Activated naive CD8-positive, alpha-beta T cell treated with anti-CD3 and anti-CD28 coated beads for 36 hours (primary cell): ENCODE data around the gene HOXB7. TPM values are rescaled to one million over a fixed set of nuclear protein-coding genes. Genes with fewer than 3 reads are reported as not detected.

Source experiments
- DNase-seq: peaks from one replicate; pipeline ENCODE4 v3.0.0; 2021
- H3K27ac Mint-ChIP-seq: one replicate; pipeline ENCODE4 v1.8.0; 2022; ENCODE audit warnings: mild to moderate bottlenecking, moderate library complexity, mixed read lengths
- H3K27me3 Mint-ChIP-seq: one replicate; pipeline ENCODE4 v1.8.0; 2022; ENCODE audit warnings: mild to moderate bottlenecking, mixed read lengths
- H3K36me3 Mint-ChIP-seq: one replicate; pipeline ENCODE4 v1.8.0; 2021; ENCODE audit warnings: mild to moderate bottlenecking, mixed read lengths
- H3K4me1 Mint-ChIP-seq: one replicate; pipeline ENCODE4 v1.8.0; 2021; ENCODE audit warnings: mixed read lengths
- H3K4me3 Mint-ChIP-seq: one replicate; pipeline ENCODE4 v1.8.0; 2022; ENCODE audit warnings: mild to moderate bottlenecking, moderate library complexity, mixed read lengths
- H3K9me3 Mint-ChIP-seq: one replicate; pipeline ENCODE4 v1.8.0; 2022; ENCODE audit warnings: mixed read lengths
- total RNA-seq, 2 experiments: library from RNA; stranded (reverse); gene quantifications; one replicate each; pipeline ENCODE4 v1.2.3, GENCODE V29; 2021

Gene HOXB7
- total RNA-seq, 2 experiments from 2014 or later = 0.62 to 1.4 TPM

DNA sequence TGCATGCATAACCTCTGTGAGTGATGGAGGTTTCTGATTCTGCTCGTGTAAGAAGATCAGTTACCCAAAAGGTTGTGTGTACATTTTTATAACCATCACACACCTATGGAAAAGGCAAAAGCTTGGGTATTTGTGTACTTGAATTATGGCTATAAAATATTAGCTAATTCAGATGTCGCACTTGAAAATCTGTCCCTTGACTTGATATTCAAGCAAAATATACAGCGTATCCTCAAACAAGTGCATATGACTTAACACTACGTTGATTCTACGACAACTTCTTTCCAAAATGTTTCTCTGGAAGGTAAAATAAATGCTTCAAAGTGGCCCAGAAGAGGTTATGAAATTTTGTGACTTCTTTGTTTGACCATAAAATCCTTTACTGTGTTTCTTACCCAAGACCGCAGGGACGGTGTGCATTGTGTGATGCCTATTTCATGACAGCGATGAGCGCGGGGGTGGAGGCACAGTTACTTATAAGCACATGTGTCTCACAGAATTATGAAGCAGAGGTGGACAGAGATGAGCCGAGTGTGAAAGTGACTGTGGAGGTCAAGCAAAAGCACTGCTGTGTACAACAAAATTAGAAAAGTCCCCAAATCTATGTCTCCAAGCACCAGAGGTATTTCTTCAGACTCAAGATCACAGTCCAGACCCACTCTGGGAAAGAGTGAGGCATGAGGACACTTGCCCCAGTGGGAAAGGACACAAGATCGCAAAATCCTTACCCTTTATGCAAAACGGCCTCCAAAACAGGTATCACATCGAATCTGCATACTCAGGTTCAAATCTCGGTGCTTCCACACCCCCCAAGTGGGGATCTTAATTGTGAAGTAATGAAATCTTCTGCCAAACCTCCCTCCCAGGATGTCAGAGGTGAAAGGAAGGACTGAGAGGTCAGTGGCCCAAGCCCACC is 19.4 kb upstream of the HOXB7 start:
- Mint-ChIP-seq H3K36me3 (no peaks in the 10 kb centered on the region), H3K4me1 (peaks cover 15% of the 10 kb centered on the region), H3K27me3 (peaks cover 96% of the 10 kb centered on the region), H3K27ac (no peak overlapping the region), H3K4me3 (no peak overlapping the region), H3K9me3 (no peaks in the 10 kb centered on the region)
- DNase-seq = no peak

DNA sequence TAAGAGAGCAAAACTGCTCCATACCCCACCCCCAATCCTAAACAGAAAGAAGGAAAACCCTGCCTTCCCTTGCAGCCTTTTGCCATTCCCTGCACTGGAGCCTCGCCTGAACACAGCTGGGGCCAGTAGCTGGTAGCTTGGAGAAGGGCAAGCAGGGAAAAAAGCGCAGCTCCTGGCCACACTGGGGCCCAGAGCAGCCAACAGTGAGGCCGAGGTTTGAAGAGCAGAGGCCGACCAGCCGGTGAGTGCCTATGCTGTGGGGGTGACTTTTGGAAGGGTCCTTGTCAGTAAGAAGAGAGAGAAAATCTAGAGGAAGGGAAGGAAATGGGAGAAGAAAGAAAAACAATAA is 18.6 kb upstream of the HOXB7 start:
- Mint-ChIP-seq H3K27me3 (peaks cover 91% of the 10 kb centered on the region), H3K4me3 (no peak overlapping the region), H3K4me1 (peaks cover 13% of the 10 kb centered on the region), H3K36me3 (no peaks in the 10 kb centered on the region), H3K9me3 (no peaks in the 10 kb centered on the region), H3K27ac (no peak overlapping the region)
- DNase-seq = no peak

DNA sequence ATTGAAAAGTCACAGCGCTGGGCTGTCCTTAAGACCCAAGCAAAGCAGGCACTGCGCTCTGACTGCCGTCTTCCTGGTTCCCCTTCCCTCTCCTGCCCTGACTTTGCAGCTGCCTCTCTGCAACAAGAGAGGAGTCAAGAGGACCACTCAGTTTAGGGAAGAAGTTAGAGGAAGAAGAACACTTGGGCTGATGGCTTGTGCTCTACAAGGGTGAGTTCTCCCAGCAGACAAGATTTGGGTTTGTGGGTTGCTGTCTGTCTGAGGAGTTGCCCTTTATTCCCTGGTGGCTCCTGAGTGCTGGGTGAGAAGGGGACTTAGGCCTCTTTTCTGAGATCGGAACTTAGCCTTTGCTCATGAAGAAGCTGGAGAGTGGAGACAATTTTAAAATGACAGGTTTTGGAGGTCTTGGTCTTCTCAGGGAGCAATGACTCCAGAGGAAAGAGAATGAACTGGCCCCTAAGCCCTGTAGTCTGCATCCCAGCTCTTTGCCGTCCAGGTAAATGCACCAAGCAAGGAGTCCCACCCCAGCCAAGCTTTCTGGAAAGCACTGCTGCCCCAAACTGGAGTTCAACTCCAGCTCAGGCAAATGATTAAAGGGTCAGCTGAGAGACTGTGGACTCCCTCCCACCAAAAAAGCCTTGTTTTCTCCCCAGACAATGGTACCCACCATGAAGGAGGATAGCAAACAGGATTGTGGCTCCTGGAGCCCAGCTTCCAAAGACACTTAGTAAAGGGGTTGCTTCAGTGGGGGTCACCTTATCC is 18.0 kb upstream of the HOXB7 start:
- Mint-ChIP-seq H3K36me3 (no peaks in the 10 kb centered on the region), H3K4me3 (no peak overlapping the region), H3K27ac (no peak overlapping the region), H3K9me3 (no peaks in the 10 kb centered on the region), H3K27me3 (peaks cover 91% of the 10 kb centered on the region), H3K4me1 (peaks cover 12% of the 10 kb centered on the region)
- no peak for DNase-seq

DNA sequence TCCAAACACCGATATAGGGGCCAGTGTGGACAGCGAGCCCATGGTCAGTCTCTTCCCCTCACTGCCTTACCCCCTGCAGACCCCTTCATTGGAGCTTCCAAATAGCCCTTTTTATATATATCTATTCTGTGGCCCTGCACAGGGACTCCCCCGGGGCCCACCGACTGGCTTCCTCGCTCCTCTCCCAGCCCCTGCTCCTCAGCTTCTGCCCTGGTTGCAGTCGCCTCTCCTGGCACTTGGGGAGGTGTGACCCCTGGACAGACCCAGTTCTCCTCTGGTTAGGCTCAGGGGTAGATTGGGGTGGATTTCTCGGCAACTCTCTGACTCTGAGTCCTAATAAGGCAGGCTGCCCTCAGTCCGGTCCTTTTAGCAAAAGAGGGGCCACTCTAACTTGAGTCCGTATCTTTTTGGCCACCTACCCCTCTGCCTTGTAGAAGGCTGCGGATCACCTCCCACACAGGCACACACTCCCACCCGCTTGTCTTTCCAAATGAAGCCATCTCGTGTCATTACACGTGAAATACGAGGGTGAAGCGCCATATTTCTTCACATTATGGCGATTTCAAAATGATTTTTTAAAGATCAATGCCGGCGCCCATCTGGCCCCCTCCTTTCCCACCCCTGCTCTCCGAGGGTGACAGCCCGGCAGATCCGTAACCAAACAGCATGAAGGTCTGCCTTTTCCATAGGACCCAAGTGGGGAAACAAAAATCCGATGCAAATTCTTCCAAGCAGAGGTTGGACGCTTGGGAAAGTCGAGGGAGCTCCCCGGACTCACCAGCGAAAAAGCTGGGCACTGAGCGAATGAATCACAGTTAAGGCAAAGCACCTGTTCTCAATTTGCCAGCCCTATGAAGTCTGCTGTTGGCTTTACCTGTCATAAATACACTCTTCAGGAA is 17.1 kb upstream of the HOXB7 start:
- Mint-ChIP-seq H3K9me3 (no peaks in the 10 kb centered on the region), H3K4me3 (no peak overlapping the region), H3K4me1 (peaks cover 12% of the 10 kb centered on the region), H3K27ac (no peak overlapping the region), H3K27me3 (peaks cover 93% of the 10 kb centered on the region), H3K36me3 (no peaks in the 10 kb centered on the region)
- no peak for DNase-seq

DNA sequence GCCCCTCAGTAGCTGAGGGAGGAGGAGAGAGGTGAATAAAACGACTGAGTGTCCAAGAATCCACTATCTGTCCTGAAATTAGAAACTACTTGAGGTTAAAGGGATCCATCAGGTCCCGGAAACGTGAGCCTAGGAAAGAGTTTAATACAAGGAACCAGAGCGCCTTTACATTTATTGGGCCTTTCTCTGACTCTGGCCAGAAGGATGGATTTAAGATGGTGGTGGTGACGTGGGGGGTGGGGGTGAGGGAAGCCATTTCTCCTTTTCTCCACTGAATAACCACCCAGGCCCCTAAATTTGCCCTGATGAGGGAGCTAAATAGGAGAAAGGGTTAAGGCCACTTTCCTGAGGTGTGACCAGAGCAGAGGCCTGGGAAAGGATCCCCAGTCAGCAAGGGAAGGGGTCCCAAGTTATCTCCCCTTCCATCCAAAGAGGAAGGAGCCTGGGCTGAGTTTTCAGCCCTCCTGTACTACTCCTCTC is 16.3 kb upstream of the HOXB7 start:
- H3K4me3 Mint-ChIP-seq = peak overlapping the region; percentile 91
- H3K9me3 Mint-ChIP-seq = no peaks in the 10 kb centered on the region
- H3K27ac Mint-ChIP-seq = peak overlapping the region; percentile 22
- peaks cover 8% of the 10 kb centered on the region for H3K4me1 Mint-ChIP-seq
- no peak for DNase-seq
- H3K36me3 Mint-ChIP-seq = no peaks in the 10 kb centered on the region
- H3K27me3 Mint-ChIP-seq = peaks cover 93% of the 10 kb centered on the region

DNA sequence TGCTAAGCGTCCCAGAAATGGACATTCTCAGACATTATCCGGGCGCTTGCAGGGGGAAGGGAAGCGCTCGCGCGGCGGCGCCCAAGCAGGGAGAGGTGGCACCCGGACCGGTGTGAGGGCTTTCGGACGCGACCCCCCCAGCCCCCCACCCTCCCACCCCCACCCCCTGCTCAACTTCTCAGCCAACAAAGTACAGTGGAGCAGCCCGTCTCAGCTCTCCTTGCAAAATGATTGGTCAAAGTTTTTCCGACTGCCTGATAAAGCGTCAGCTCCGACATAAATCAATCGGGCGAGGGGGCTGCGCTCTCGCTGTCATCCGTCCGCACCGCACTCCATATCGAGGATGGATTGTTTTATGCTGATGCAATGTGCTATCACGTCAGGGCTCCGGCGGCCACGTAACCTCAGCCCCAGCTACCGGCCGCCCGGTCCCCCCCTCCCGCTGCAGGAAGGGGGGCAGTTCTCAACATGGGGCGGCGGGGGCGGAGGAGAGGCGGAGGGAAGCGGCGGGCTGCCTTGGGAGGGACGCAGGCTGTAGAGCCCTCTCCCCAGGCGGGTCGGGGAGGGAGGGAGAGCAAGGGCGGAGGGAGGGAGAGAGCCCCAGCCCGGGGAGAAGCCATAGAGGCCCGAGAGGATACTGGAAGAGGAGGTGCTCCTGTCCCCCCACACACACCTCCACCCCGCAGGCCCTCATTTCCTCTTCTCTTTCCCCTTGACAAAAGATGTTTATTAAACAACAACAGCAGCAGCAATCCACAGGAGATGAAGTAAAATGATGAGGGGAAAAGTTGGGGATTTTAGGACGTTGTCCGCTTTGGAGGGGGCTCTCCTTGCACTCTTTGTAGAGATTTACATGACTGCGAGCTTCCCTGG is 15.7 kb upstream of the HOXB7 start, which contains the start of gene HOXB9:
HOXB9 (minus strand) TSS at position 114 of the 873 bp plus-strand sequence; CDS start at position 25, 89 bp downstream.
- peak; percentile 74 for DNase-seq
- H3K27ac Mint-ChIP-seq = peak within 1 kb of the TSS; percentile 92
- H3K27me3 Mint-ChIP-seq = peaks cover 92% of the 10 kb centered on the region
- H3K36me3 Mint-ChIP-seq = no peaks in the 10 kb centered on the region
- peaks cover 8% of the 10 kb centered on the region for H3K4me1 Mint-ChIP-seq
- H3K9me3 Mint-ChIP-seq = no peaks in the 10 kb centered on the region
- peak within 1 kb of the TSS; percentile 91 for H3K4me3 Mint-ChIP-seq

DNA sequence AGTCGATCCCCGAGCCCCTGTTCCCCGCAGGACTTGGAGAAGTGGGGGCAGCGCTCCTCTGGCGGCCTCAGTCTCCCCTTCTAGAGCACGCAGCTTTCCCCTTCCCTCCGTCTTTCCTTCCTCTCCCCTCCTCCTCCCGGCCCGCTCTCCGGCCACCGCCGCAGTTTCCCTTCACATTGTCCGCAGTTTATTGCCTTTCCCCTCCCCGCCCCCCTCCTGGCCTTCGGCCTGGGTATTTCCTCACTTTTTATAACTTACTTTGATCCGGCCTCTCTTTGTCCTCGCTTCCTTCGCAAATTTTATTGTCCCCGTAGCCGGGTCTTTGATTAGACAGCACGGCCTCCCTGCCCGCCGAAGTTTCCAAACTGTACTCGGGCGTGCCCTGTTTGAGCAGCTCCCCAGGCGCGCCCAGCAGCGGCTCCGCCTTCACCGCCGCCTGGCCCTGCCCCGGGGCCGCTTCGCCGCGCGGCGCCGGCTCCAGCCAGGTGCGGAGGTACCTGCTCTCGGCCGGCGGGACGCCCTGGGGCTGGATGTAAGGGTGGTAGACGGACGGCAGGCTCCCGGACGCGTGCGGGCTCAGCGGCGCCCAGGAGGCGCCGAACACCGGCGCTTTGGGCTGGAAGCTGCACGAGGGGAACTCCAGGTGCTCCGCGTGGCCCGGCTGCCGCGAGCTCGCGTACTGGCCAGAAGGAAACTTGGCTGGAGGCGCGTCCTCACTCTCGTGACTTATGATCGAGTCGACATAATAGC is 14.9 kb upstream of the HOXB7 start:
- Mint-ChIP-seq H3K4me1 (peaks cover 8% of the 10 kb centered on the region), H3K27ac (peak overlapping the region; percentile 42)

DNA sequence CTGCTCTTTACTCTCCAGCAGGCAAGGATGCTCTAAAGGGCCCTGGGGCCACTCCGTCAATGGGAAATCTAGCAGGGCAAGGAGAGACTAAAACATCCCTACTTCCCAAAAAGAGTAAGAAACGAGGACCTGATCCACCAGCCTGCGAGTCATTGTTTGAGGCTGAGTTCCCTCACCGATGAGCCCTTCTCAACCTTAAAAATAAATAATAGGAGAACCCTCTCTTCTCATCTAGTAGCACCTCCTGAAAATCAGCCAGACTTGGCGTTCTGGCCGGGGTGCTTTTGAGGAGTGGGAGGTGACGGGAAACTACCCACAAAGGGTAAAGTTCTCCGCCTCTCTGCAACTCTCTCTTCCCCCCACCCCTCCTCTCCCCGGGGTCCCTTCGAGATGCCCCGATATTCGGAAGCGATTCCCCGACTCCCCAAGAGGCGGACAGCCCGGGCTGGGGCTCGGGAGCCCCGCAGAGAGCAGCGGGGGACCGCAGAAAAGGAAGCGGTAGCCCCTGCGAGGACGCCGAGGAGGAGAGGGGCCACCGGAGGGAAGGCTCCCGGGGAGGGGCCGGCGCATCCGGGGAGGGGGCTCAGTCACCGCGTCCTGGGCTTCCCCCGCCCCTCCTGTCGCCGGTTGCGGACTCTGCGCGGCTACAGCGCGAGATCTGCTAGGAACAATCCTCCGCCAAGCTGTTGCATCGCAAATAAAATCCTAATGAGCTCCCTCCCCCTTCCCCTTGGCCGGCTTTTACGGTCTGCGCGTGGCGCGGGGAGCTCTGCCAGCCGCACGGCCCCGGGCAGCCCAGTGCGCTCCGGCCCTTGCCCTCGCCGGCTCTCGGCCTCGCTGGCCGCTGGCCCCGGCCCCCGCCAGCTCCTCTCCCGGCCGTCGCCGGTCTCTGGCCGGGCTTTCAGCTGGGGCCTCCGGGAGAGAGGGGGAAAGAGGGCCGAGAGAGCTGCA is 14.0 kb upstream of the HOXB7 start:
- Mint-ChIP-seq H3K4me3 (peak overlapping the region; percentile 91), H3K4me1 (peaks cover 8% of the 10 kb centered on the region), H3K36me3 (no peaks in the 10 kb centered on the region), H3K27me3 (peaks cover 92% of the 10 kb centered on the region), H3K27ac (no peak overlapping the region), H3K9me3 (no peaks in the 10 kb centered on the region)
- no peak for DNase-seq

More for the DNA sequence above, 14.9 kb upstream of the HOXB7 start:
- Mint-ChIP-seq H3K9me3 (no peaks in the 10 kb centered on the region), H3K27me3 (peaks cover 92% of the 10 kb centered on the region), H3K36me3 (no peaks in the 10 kb centered on the region), H3K4me3 (peak overlapping the region; percentile 91)
- peak; percentile 61 for DNase-seq

DNA sequence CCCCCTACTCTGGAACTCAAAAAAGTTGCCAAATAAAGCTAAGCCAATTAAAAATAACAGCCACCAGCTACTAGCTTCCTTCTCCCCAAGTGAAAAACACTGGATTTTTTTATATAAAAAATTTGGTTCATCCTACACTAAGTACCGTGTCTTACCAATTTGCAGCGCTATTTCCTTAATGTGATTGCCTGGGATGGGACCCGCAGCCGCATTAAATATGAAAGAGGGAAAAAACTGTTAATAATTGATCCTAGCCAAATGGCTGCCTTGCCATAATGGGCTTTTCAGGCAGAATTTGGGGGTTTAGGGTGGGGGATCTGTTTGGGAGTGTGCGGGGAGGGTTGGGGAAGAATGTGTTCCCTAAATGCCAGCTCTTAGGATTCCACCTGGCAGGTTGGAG is 13.3 kb upstream of the HOXB7 start:
- H3K36me3 Mint-ChIP-seq = no peaks in the 10 kb centered on the region

DNA sequence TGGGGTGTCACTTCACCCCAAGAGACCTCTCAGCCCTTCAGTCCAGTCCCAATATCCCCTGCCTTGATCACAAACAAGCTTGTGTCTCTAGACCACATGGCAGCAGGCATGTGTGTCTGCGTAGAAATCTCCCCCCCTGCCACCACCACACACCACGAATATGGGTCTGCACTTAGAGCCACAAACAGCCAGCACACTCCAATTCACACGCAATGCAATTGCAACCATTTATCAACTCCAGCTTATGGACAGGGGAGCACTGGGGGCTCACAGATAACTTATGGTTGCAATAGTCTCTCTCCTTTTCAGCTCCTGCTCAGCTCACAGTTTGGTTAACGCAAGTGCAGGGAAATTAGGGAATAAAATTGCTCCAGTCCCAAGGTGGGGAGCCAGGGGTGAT is 12.8 kb upstream of the HOXB7 start:
- peaks cover 15% of the 10 kb centered on the region for H3K4me1 Mint-ChIP-seq
- no peak overlapping the region for H3K27ac Mint-ChIP-seq
- H3K36me3 Mint-ChIP-seq = no peaks in the 10 kb centered on the region
- no peak for DNase-seq
- no peak overlapping the region for H3K4me3 Mint-ChIP-seq
- no peaks in the 10 kb centered on the region for H3K9me3 Mint-ChIP-seq
- peaks cover 92% of the 10 kb centered on the region for H3K27me3 Mint-ChIP-seq

More for the DNA sequence above, 13.3 kb upstream of the HOXB7 start:
- Mint-ChIP-seq H3K4me3 (peak overlapping the region; percentile 37), H3K27ac (no peak overlapping the region), H3K9me3 (no peaks in the 10 kb centered on the region), H3K27me3 (peaks cover 92% of the 10 kb centered on the region), H3K4me1 (peaks cover 12% of the 10 kb centered on the region)
- DNase-seq = no peak

DNA sequence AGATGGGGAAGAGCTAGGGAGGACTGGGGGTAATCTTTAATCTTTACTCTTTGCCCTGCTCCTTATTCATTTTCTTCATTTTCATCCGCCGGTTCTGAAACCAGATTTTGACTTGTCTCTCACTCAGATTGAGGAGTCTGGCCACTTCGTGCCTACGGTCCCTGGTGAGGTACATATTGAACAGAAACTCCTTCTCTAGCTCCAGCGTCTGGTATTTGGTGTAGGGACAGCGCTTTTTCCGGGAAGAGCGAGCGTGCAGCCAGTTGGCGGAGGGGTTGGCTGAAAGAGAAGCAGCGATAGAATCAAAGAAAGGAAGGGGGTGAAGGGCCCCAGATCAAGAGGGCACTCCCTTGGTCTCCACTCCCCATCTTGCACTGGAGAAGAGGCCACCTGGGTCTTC is 12.0 kb upstream of the HOXB7 start:
- Mint-ChIP-seq H3K27me3 (peaks cover 92% of the 10 kb centered on the region), H3K4me1 (peaks cover 20% of the 10 kb centered on the region), H3K4me3 (no peak overlapping the region), H3K9me3 (no peaks in the 10 kb centered on the region), H3K36me3 (no peaks in the 10 kb centered on the region), H3K27ac (no peak overlapping the region)
- DNase-seq = no peak
